ENCODE measurements around the gene NETO1. TPM values are rescaled to one million over a fixed set of nuclear protein-coding genes. Genes with fewer than 3 reads are reported as not detected.

The NETO1 gene
- total and polyA plus RNA-seq, 2 of the 13 experiments (the other 11 are each of a cell fraction or from before 2014, with no cell fraction given) = not detected

GRCh38 chr18:72833471-72833870 is 34.3 kb downstream of the NETO1 start (continued):
- TF ChIP-seq ZNF775 (CRISPR knock-in tag; IDR thresholded peaks at IDR 0.05; ENCODE audit: borderline replicate concordance) = no peak
- no peak for TF ChIP-seq FOXP4 (CRISPR knock-in tag; IDR thresholded peaks at IDR 0.05)
- TF ChIP-seq ZNF878 (CRISPR knock-in tag; IDR thresholded peaks at IDR 0.05) = no peak
- no peak for TF ChIP-seq ZNF326 (CRISPR knock-in tag; IDR thresholded peaks at IDR 0.05; ENCODE audit: borderline replicate concordance)

GRCh38 chr18:72830109-72830508 is 37.7 kb downstream of the NETO1 start:
- ATAC-seq (no peak), FAIRE-seq (no peak), DNase-seq (ENCODE audit: low spot score) (no peak)
- no peak for TF ChIP-seq ZMAT3 (CRISPR knock-in tag; conservative IDR thresholded peaks at IDR 0.05)
- no peak for TF ChIP-seq HCFC1 (IDR thresholded peaks at IDR 0.05; ENCODE audit: low read depth, low read length)
- peak; percentile 21; the same call in 1 of the 2 replicates for TF ChIP-seq SALL1 (CRISPR knock-in tag; IDR thresholded peaks at IDR 0.05)
- peak; percentile 63; the same call in 1 of the 2 replicates for TF ChIP-seq EHMT2 (IDR thresholded peaks at IDR 0.05; ENCODE audit: borderline replicate concordance, low read depth, low read length)
- TF ChIP-seq ZNF296 (CRISPR knock-in tag; conservative IDR thresholded peaks at IDR 0.05) = no peak
- no peak for TF ChIP-seq ZNF441 (CRISPR knock-in tag; IDR thresholded peaks at IDR 0.05; ENCODE audit: borderline replicate concordance)
- TF ChIP-seq WIZ (CRISPR knock-in tag; IDR thresholded peaks at IDR 0.05) = peak; percentile 70; the same call in 1 of the 2 replicates
- TF ChIP-seq REST (IDR thresholded peaks at IDR 0.05; ENCODE audit: borderline replicate concordance in 1 of 2, low read depth in 1 of 2, low read length in 2 of 2) = peak; percentile 80 to 95
- TF ChIP-seq REPIN1 (CRISPR knock-in tag; IDR thresholded peaks at IDR 0.05; ENCODE audit: borderline replicate concordance, low read depth) = no peak
- no peak for TF ChIP-seq CCDC6 (CRISPR knock-in tag; IDR thresholded peaks at IDR 0.05)
- peak; percentile 94 for TF ChIP-seq MIER2 (CRISPR knock-in tag; IDR thresholded peaks at IDR 0.05)
- TF ChIP-seq ZNF232 (CRISPR knock-in tag; IDR thresholded peaks at IDR 0.05; ENCODE audit: borderline replicate concordance) = 0 out of 2 replicates have a peak, but pooled peaks have one; percentile 29
- 0 out of 2 replicates have a peak, but pooled peaks have one; percentile 24 for TF ChIP-seq ZBTB43 (CRISPR knock-in tag; conservative IDR thresholded peaks at IDR 0.05)
- no TSS peak for BruUV-seq (replicated peaks)
- H3K4me3 ChIP-seq (replicated peaks in 1 of 3; ENCODE audit: insufficient read depth in 1 of 3, low read depth in 2 of 3, low read length in 3 of 3) = no peak overlapping the region
- H3K4me1 ChIP-seq (ENCODE audit: insufficient read depth, low read length) = no peaks in the 10 kb centered on the region
- no peak overlapping the region for H3K9ac ChIP-seq (ENCODE audit: insufficient read depth, low read depth, low read length)
- H4K20me1 ChIP-seq (ENCODE audit: insufficient read depth, low read length) = no peaks in the 10 kb centered on the region
- H3K4me2 ChIP-seq (ENCODE audit: low read depth, low read length) = no peak overlapping the region
- H3K79me2 ChIP-seq (ENCODE audit: insufficient read depth, low read length) = no peaks in the 10 kb centered on the region
- H3K9me3 ChIP-seq (ENCODE audit: low read length) = no peaks in the 10 kb centered on the region
- POLR2A ChIA-PET = no interaction called here
- no peak overlapping the region for H3K27ac ChIP-seq (ENCODE audit: extremely low read length, insufficient read depth, low read length)
- CTCF ChIA-PET (ENCODE audit: low intra/inter-chr PET ratio, low total read pairs) = no interaction called here
- no peaks in the 10 kb centered on the region for H3K36me3 ChIP-seq (replicated peaks in 1 of 2; ENCODE audit: control insufficient read depth in 1 of 2, insufficient read depth in 2 of 2, low read length in 2 of 2)
- intact Hi-C loops (cut with micrococcal nuclease; ENCODE audit: unreplicated experiment) = no loop called here
- H2AFZ ChIP-seq (ENCODE audit: low read length) = no peak overlapping the region
- H3K27me3 ChIP-seq (ENCODE audit: control insufficient read depth in 1 of 2, insufficient read depth in 2 of 2, low read length in 2 of 2) = no peaks in the 10 kb centered on the region
- WGBS (ENCODE audit: low lambda C conversion rate) = 26% methylated on average over 8 of the region's 10 CpGs
- in situ Hi-C loops (cut with HindIII; ENCODE audit: extremely low pct_ligation_motif_present, low pct_unique_long_range_greater_than_20kb) = no loop called here

All from HepG2 (cell line).